K562 (cell line): ENCODE results near the gene PRPSAP1. TPM values are rescaled to one million over a fixed set of nuclear protein-coding genes. Genes with fewer than 3 reads are reported as not detected.

Experiments used
- CBX3 ChIP-seq, 2 experiments: IDR thresholded peaks; 1 replicate in 1 of 2; 2 replicates in 1 of 2; pipeline ENCODE4 v1.6.1; 2012; ENCODE audit warnings: inconsistent platforms in 2 of 2, low read length in 2 of 2, borderline replicate concordance in 1 of 2, control low read depth in 1 of 2
- DEAF1 ChIP-seq: fragments of 450-650 bp; formaldehyde crosslinking; IDR thresholded peaks from 2 replicates; pipeline ENCODE4 v1.4.0; 2020; ENCODE audit warnings: mild to moderate bottlenecking, moderate library complexity
- ETV1 ChIP-seq: fragments of 450-650 bp; conservative IDR thresholded peaks from 2 replicates; pipeline ENCODE4 v1.6.1; 2016; ENCODE audit warnings: missing genetic modification characterization, control low read depth, low read depth, missing compliant biosample characterization
- FOXA3 ChIP-seq, 2 experiments: fragments of 450-650 bp in 1 of 2; sonication (generic) in 1 of 2; formaldehyde crosslinking; IDR thresholded peaks in 1 of 2; conservative IDR thresholded peaks in 1 of 2; 2 replicates each; pipeline versions ENCODE4 v1.4.0 to v1.8.0; 2020 to 2022; ENCODE audit warnings: mild to moderate bottlenecking in 2 of 2, missing genetic modification reagents in 1 of 2
- FOXM1 ChIP-seq, 2 experiments: fragments of 450-650 bp in 1 of 2; sonication (generic) in 1 of 2; formaldehyde crosslinking in 1 of 2; IDR thresholded peaks; 2 replicates each; pipeline versions ENCODE4 v1.6.1 to v1.9.0; 2017 to 2022; ENCODE audit warnings: low read depth in 2 of 2, mild to moderate bottlenecking in 2 of 2, missing genetic modification reagents in 1 of 2, moderate library complexity in 1 of 2
- GATAD2A ChIP-seq: fragments of 450-650 bp; IDR thresholded peaks from 2 replicates; pipeline ENCODE4 v1.6.1; 2017
- GMEB1 ChIP-seq: fragments of 250-450 bp; sonication (Bioruptor Pico); IDR thresholded peaks from 2 replicates; pipeline ENCODE4 v1.4.0; 2020; ENCODE audit warnings: mild to moderate bottlenecking
- HOMEZ ChIP-seq: fragments of 250-450 bp; sonication (Bioruptor Pico); IDR thresholded peaks from 2 replicates; pipeline ENCODE4 v1.4.0; 2020; ENCODE audit warnings: mild to moderate bottlenecking, moderate library complexity
- MAX ChIP-seq: sonication (generic); formaldehyde crosslinking; IDR thresholded peaks from 2 replicates; pipeline ENCODE4 v1.9.0; 2022; ENCODE audit warnings: mild to moderate bottlenecking, missing genetic modification reagents
- NCOA4 ChIP-seq: fragments of 450-650 bp; IDR thresholded peaks from 2 replicates; pipeline ENCODE4 v1.6.1; 2018; ENCODE audit warnings: mild to moderate bottlenecking; ENCODE audit not compliant: partially characterized antibody
- SMARCA4 ChIP-seq: fragments of 450-650 bp; IDR thresholded peaks from 2 replicates; pipeline ENCODE4 v1.6.1; 2016
- TFAM ChIP-seq: fragments of 250-450 bp; sonication (Bioruptor Pico); conservative IDR thresholded peaks from 2 replicates; pipeline ENCODE4 v1.5.0; 2021; ENCODE audit warnings: mild to moderate bottlenecking, moderate library complexity
- ZBTB43 ChIP-seq: sonication (generic); formaldehyde crosslinking; IDR thresholded peaks from 2 replicates; pipeline ENCODE4 v1.8.0; 2023; ENCODE audit warnings: mild to moderate bottlenecking, missing genetic modification reagents
- ZBTB8A ChIP-seq: fragments of 450-650 bp; IDR thresholded peaks from 2 replicates; pipeline ENCODE4 v1.6.1; 2018; ENCODE audit warnings: mild to moderate bottlenecking, moderate library complexity; ENCODE audit not compliant: partially characterized antibody
- ZNF253 ChIP-seq: fragments of 250-450 bp; sonication (Bioruptor Pico); conservative IDR thresholded peaks from 2 replicates; pipeline ENCODE4 v1.6.1; 2021; ENCODE audit warnings: mild to moderate bottlenecking
- ZNF280A ChIP-seq: fragments of 450-650 bp; IDR thresholded peaks from 2 replicates; pipeline ENCODE4 v1.6.1; 2018; ENCODE audit warnings: mild to moderate bottlenecking, low read depth; ENCODE audit not compliant: partially characterized antibody
- ZNF583 ChIP-seq: fragments of 250-450 bp; sonication (Bioruptor Pico); IDR thresholded peaks from 2 replicates; pipeline ENCODE4 v1.4.0; 2020
- ZSCAN29 ChIP-seq: fragments of 450-650 bp; IDR thresholded peaks from 2 replicates; pipeline ENCODE4 v1.6.1; 2017
- polyA plus RNA-seq, 8 experiments: library from polyadenylated mRNA; depleted of rRNA in 4 of 8; stranded (reverse) in 5 of 8; unstranded in 3 of 8; fragments of >200 nt; fragmentation: Nextera tagmentation in 2 of 8; fragmentation: Illumina TruSeq in 1 of 8; extraction: Ambion mirVana in 2 of 8; extraction: Trizol in 1 of 8; gene quantifications; 2 replicates each; pipeline versions ENCODE4 v1.2.1 to v1.2.3, GENCODE V29; 2011 to 2014; ENCODE audit warnings: inconsistent platforms in 1 of 8, missing spikeins in 1 of 8
- total RNA-seq, 7 experiments: library from RNA; depleted of rRNA in 6 of 7; stranded (reverse); fragments of >200 nt in 6 of 7; fragmentation: Illumina TruSeq in 2 of 7; extraction: Trizol in 2 of 7; gene quantifications; 2 replicates each; pipeline versions ENCODE4 v1.2.1 to v1.2.3, GENCODE V29; 2011 to 2021; ENCODE audit warnings: low replicate concordance in 1 of 7

PRPSAP1 gene
- total and polyA plus RNA-seq, 9 of the 15 experiments (the other 6 are each of a cell fraction or from before 2014, with no cell fraction given): 21.9 to 77.1 (median 40.8) TPM

GRCh38 chr17:76385892-76386786 is 32.4 kb upstream of the PRPSAP1 start (continued):
- TF ChIP-seq ZBTB43 (CRISPR knock-in tag) (peak; percentile 73; the same call in 1 of the 2 replicates), ZNF583 (CRISPR knock-in tag) (no peak), HOMEZ (CRISPR knock-in tag) (peak; percentile 78; the same call in 1 of the 2 replicates), GATAD2A (no peak), ZNF280A (no peak), ZBTB8A (no peak), ZNF253 (CRISPR knock-in tag) (no peak), ZSCAN29 (no peak), TFAM (CRISPR knock-in tag) (no peak), CBX3 (IDR thresholded peaks at IDR 0.05; ENCODE audit: borderline replicate concordance in 1 of 2, low read length in 2 of 2) (peak in 1 of 2 experiments; percentile 84; a peak in 1 of 3 replicates), DEAF1 (CRISPR knock-in tag) (peak; percentile 34; the same call in 1 of the 2 replicates), ETV1 (tag) (peak; percentile 68; the same call in 1 of the 2 replicates), GMEB1 (CRISPR knock-in tag) (no peak; the same call in 1 of the 2 replicates), NCOA4 (no peak), SMARCA4 (no peak), FOXM1 (IDR thresholded peaks at IDR 0.05; ENCODE audit: low read depth) (no peak), FOXM1 (CRISPR knock-in tag; IDR thresholded peaks at IDR 0.05; ENCODE audit: low read depth) (peak; percentile 87), FOXA3 (CRISPR knock-in tag; conservative IDR thresholded peaks at IDR 0.05 in 1 of 2, IDR thresholded peaks at IDR 0.05 in 1 of 2) (no peak), MAX (CRISPR knock-in tag) (peak; percentile 98)
